MM.1S (cell line): Measurements from ENCODE around the gene OR51B5.
"Not testable (repeated sequence)": the region's sequence is repeated elsewhere in the genome, so short reads cannot be mapped to it uniquely, and the experiment has no call there.

Source experiments
- DNase-seq: peaks from one replicate; pipeline ENCODE4 v3.0.0-alpha.2; 2015
- H2AFZ ChIP-seq: fragments of 300-600 bp; sonication (generic); 2 replicates; pipeline ENCODE4 v1.6.0; 2016; ENCODE audit warnings: antibody characterized with exemption, low read length
- H3F3A ChIP-seq: fragments of 300-600 bp; sonication (generic); 2 replicates; pipeline ENCODE4 v1.6.1; 2016; ENCODE audit warnings: mild to moderate bottlenecking, antibody characterized with exemption, low read length, moderate library complexity, mixed read lengths; ENCODE audit not compliant: insufficient read depth
- H3K27ac ChIP-seq: fragments of 300-600 bp; sonication (generic); 2 replicates; pipeline ENCODE4 v1.5.1; 2016; ENCODE audit warnings: mild to moderate bottlenecking, low read length
- H3K27me3 ChIP-seq: fragments of 300-600 bp; sonication (generic); replicated peaks from 2 replicates; pipeline ENCODE4 v1.6.0; 2016; ENCODE audit warnings: low read length; ENCODE audit not compliant: insufficient read depth
- H3K36me3 ChIP-seq: fragments of 300-600 bp; sonication (generic); replicated peaks from 2 replicates; pipeline ENCODE4 v1.6.1; 2016; ENCODE audit warnings: mild to moderate bottlenecking, low read length, mixed read lengths; ENCODE audit not compliant: insufficient read depth
- H3K4me1 ChIP-seq: fragments of 300-600 bp; sonication (generic); 2 replicates; pipeline ENCODE4 v1.6.1; 2016; ENCODE audit warnings: low read length, mixed read lengths
- H3K4me2 ChIP-seq: fragments of 300-600 bp; sonication (generic); 2 replicates; pipeline ENCODE4 v1.6.0; 2016; ENCODE audit warnings: low read depth, low read length
- H3K4me3 ChIP-seq: fragments of 300-600 bp; sonication (generic); 2 replicates; pipeline ENCODE4 v1.5.1; 2016; ENCODE audit warnings: low read length, mixed read lengths
- H3K79me2 ChIP-seq: fragments of 300-600 bp; sonication (generic); 2 replicates; pipeline ENCODE4 v1.6.1; 2016; ENCODE audit warnings: mixed run types, low read length, mixed read lengths
- H3K9ac ChIP-seq: fragments of 300-600 bp; sonication (generic); 2 replicates; pipeline ENCODE4 v1.6.1; 2016; ENCODE audit warnings: low read length, mixed read lengths
- H3K9me2 ChIP-seq: fragments of 300-600 bp; sonication (generic); replicated peaks from 2 replicates; pipeline ENCODE4 v1.6.1; 2016; ENCODE audit warnings: mild to moderate bottlenecking, low read length, mixed read lengths; ENCODE audit not compliant: insufficient read depth
- H3K9me3 ChIP-seq: fragments of 300-600 bp; sonication (generic); replicated peaks from 2 replicates; pipeline ENCODE4 v1.6.1; 2016; ENCODE audit warnings: mild to moderate bottlenecking, low read length, mixed read lengths; ENCODE audit not compliant: insufficient read depth
- H4K20me1 ChIP-seq: fragments of 300-600 bp; sonication (generic); 2 replicates; pipeline ENCODE4 v1.6.1; 2016; ENCODE audit warnings: mild to moderate bottlenecking, low read length, moderate library complexity, mixed read lengths; ENCODE audit not compliant: insufficient read depth
- CTCF ChIP-seq: fragments of 300-600 bp; sonication (generic); IDR thresholded peaks from 2 replicates; pipeline ENCODE4 v1.5.1; 2016; ENCODE audit warnings: antibody characterized with exemption, low read length, mixed read lengths
- EZH2 ChIP-seq: fragments of 300-600 bp; sonication (generic); optimal IDR thresholded peaks from 2 replicates; pipeline ENCODE3; 2017; ENCODE audit warnings: low read depth, mild to moderate bottlenecking, antibody characterized with exemption, low read length, mixed read lengths
- EZH2phosphoT487 ChIP-seq: fragments of 300-600 bp; sonication (generic); IDR thresholded peaks from 2 replicates; pipeline ENCODE4 v1.6.1; 2018; ENCODE audit warnings: antibody characterized with exemption, low read length

Gene OR51B5

GRCh38 chr11:5368502-5369043, 25.2 kb upstream of the OR51B5 start:
- peak overlapping the region; percentile 45 for H2AFZ ChIP-seq
- H3K36me3 ChIP-seq, result no peaks in the 10 kb centered on the region
- H3K4me1 ChIP-seq, result peaks cover 56% of the 10 kb centered on the region
- no peaks in the 10 kb centered on the region for H3K9me3 ChIP-seq
- H3K9ac ChIP-seq, result peak overlapping the region; percentile 42
- no peaks in the 10 kb centered on the region for H4K20me1 ChIP-seq
- peak overlapping the region; percentile 90 for H3K4me2 ChIP-seq
- peak overlapping the region; percentile 94 for H3K27ac ChIP-seq
- H3K4me3 ChIP-seq, result peak overlapping the region; percentile 41
- peaks cover 30% of the 10 kb centered on the region for H3F3A ChIP-seq
- H3K27me3 ChIP-seq, result no peaks in the 10 kb centered on the region
- no peaks in the 10 kb centered on the region for H3K79me2 ChIP-seq
- no peaks in the 10 kb centered on the region for H3K9me2 ChIP-seq
- TF ChIP-seq EZH2phosphoT487 (no peak), EZH2 (no peak), CTCF (no peak)
- DNase-seq, result peak; percentile 68

- peak overlapping the region; percentile 90 for H3K4me2 ChIP-seq
- H3K4me3 ChIP-seq, result peak overlapping the region; percentile 41
- peak; percentile 89 for DNase-seq
- H3K9me2 ChIP-seq, result no peaks in the 10 kb centered on the region
- no peaks in the 10 kb centered on the region for H3K27me3 ChIP-seq
- no peaks in the 10 kb centered on the region for H4K20me1 ChIP-seq
- no peak overlapping the region for H2AFZ ChIP-seq
- peaks cover 55% of the 10 kb centered on the region for H3K4me1 ChIP-seq
- H3K36me3 ChIP-seq, result no peaks in the 10 kb centered on the region
- H3K9me3 ChIP-seq, result no peaks in the 10 kb centered on the region
- peaks cover 30% of the 10 kb centered on the region for H3F3A ChIP-seq
- H3K27ac ChIP-seq, result peak overlapping the region; percentile 94
- H3K9ac ChIP-seq, result peak overlapping the region; percentile 42; the same call in 1 of the 2 replicates
- no peaks in the 10 kb centered on the region for H3K79me2 ChIP-seq
- no peak for TF ChIP-seq EZH2
- TF ChIP-seq EZH2phosphoT487, result no peak
- no peak for TF ChIP-seq CTCF
Observed at GRCh38 chr11:5367448-5368074, 24.2 kb upstream of the OR51B5 start.

- H3K4me3 ChIP-seq, result no peak overlapping the region
- peaks cover 30% of the 10 kb centered on the region for H3F3A ChIP-seq
- peak overlapping the region; percentile 90; the same call in 1 of the 2 replicates for H3K4me2 ChIP-seq
- H3K79me2 ChIP-seq, result no peaks in the 10 kb centered on the region
- H3K9me3 ChIP-seq, result no peaks in the 10 kb centered on the region
- peaks cover 48% of the 10 kb centered on the region for H3K4me1 ChIP-seq
- H3K9ac ChIP-seq, result no peak overlapping the region; the same call in 1 of the 2 replicates
- peak overlapping the region; percentile 94; the same call in 1 of the 2 replicates for H3K27ac ChIP-seq
- no peaks in the 10 kb centered on the region for H3K9me2 ChIP-seq
- no peak for TF ChIP-seq EZH2phosphoT487
- TF ChIP-seq EZH2, result no peak
- TF ChIP-seq CTCF, result no peak
- H4K20me1 ChIP-seq, result no peaks in the 10 kb centered on the region
- no peaks in the 10 kb centered on the region for H3K27me3 ChIP-seq
- peak overlapping the region; percentile 35; the same call in 1 of the 2 replicates for H2AFZ ChIP-seq
- DNase-seq, result no peak
- no peaks in the 10 kb centered on the region for H3K36me3 ChIP-seq
Observed at GRCh38 chr11:5366856-5367255, 23.5 kb upstream of the OR51B5 start.

- not testable (repeated sequence) for H3K27ac ChIP-seq, H3K27me3 ChIP-seq, H3K9me3 ChIP-seq, H3K36me3 ChIP-seq, H3K79me2 ChIP-seq, H3K4me3 ChIP-seq, H3K4me2 ChIP-seq, H2AFZ ChIP-seq, H3K9me2 ChIP-seq, DNase-seq, H4K20me1 ChIP-seq, H3K9ac ChIP-seq
- Histone ChIP-seq H3K4me1 (peaks cover 44% of the 10 kb centered on the region), H3F3A (peaks cover 30% of the 10 kb centered on the region)
Observed at GRCh38 chr11:5366365-5366764, 23.0 kb upstream of the OR51B5 start.
